BE2C (cell line): ENCODE results near the gene TEAD3.

Experiments used
- DNase-seq: peaks from one replicate; pipeline ENCODE4 v3.0.0-alpha.2; 2020
- H3K27me3 ChIP-seq: fragments of 250-450 bp; sonication (Bioruptor Pico); 2 replicates; pipeline ENCODE4 v1.5.1; 2020; ENCODE audit warnings: mild to moderate bottlenecking
- H3K36me3 ChIP-seq: fragments of 250-450 bp; sonication (Bioruptor Pico); 2 replicates; pipeline ENCODE4 v1.5.1; 2020; ENCODE audit warnings: mild to moderate bottlenecking
- H3K4me1 ChIP-seq: fragments of 250-450 bp; sonication (Bioruptor Pico); 2 replicates; pipeline ENCODE4 v1.5.1; 2020
- H3K4me3 ChIP-seq: 2 replicates; pipeline ENCODE4 v1.5.1; 2011; ENCODE audit warnings: low read depth, low read length
- H3K9me3 ChIP-seq: fragments of 250-450 bp; sonication (Bioruptor Pico); 2 replicates; pipeline ENCODE4 v1.5.1; 2020
- TF ChIP-seq, protein P1 (sequence below): IDR thresholded peaks from 2 replicates; pipeline ENCODE4 v1.5.1; 2012; ENCODE audit warnings: mild to moderate bottlenecking, low read depth, low read length

The TEAD3 gene

DNA sequence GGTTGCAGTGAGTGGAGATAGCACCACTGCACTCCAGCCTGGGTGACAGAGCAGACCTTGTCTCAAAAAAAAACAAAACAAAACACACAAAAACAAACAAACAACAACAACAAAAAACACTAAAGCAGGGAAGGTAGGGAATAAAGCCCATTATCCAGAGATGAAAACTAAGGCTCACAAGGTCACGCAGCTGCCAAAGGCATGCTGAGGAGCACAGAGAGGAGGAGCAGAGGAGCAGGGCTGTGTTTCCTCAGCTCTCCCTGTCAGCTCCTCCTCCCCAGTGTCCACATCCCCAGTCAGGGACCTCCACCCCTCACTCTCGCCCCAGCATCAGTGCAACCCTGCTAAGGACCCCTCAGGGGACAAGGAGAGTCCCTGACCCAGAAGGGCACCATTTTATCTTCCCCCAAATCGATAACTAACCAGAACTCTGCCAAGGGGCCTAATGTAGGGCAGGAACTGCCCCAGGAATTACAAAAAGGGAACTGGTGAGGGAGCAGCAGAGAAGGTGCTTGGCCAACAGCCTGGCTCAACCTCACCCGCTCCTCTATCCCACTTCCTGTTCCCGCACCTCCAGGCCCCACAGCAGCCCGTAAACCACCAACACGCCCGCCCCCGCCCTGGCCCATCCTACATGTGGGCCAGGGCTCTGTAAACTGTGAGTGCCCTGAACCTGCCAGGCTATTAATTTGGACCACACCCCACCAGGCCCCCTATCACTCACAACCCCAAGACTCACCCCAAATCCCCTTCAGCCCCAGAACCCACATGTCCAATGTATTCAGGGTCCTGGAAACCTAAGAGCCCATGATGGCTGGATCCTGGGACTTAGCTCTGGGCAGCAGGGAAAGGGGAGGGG, 9.0 kb downstream of the TEAD3 start:
- TF ChIP-seq, protein P1, sequence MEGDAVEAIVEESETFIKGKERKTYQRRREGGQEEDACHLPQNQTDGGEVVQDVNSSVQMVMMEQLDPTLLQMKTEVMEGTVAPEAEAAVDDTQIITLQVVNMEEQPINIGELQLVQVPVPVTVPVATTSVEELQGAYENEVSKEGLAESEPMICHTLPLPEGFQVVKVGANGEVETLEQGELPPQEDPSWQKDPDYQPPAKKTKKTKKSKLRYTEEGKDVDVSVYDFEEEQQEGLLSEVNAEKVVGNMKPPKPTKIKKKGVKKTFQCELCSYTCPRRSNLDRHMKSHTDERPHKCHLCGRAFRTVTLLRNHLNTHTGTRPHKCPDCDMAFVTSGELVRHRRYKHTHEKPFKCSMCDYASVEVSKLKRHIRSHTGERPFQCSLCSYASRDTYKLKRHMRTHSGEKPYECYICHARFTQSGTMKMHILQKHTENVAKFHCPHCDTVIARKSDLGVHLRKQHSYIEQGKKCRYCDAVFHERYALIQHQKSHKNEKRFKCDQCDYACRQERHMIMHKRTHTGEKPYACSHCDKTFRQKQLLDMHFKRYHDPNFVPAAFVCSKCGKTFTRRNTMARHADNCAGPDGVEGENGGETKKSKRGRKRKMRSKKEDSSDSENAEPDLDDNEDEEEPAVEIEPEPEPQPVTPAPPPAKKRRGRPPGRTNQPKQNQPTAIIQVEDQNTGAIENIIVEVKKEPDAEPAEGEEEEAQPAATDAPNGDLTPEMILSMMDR = no peak

DNA sequence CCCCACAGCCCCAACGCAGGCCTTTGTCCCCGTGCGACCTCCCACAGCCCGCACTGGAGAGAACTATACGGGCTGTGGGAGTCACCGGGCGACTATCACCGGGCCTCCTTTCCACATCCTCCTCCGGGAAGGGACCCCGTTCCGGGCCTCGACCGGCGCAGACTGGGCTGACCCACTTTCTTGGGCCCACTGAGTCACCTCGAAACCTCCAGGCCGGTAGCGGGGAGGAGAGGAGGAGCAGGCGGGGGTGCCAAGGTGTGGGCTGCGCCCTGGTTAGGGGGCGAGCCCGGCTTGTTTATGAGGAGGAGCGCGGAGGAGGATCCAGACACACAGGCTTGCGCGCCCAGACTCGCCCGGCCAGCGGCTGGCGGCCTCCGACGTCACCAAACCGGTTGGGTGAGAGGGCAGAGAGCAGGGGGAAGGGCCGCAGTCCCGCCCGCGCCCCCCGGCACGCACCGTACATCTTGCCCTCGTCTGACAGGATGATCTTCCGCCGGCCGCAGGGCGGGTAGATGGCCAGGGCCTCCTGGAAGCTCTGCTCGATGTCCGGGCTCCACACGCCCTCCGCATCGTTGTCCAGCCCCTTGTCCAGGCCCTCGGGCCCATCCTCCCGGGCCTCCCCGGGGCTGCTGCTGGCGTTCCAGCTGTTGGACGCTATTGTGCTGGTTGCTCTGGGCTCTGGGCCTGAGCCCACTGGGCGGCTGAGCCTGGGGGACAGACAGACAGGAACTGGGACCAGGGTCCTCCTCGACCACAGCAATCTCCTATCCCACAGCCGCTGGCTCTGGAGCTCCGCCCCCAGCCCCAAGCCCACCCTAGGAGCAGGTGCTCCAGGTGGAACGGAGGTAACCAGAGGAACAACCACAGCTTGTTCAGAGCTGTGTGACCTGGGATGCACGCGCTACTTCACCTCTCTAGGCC, 10.6 kb downstream of the TEAD3 start:
- H3K36me3 ChIP-seq = no peaks in the 10 kb centered on the region
- H3K4me3 ChIP-seq = no peak overlapping the region
- no peaks in the 10 kb centered on the region for H3K9me3 ChIP-seq
- TF ChIP-seq, protein P1 = no peak
- DNase-seq = no peak
- H3K27me3 ChIP-seq = no peaks in the 10 kb centered on the region
- peaks cover 17% of the 10 kb centered on the region for H3K4me1 ChIP-seq

More for the DNA sequence above, 9.0 kb downstream of the TEAD3 start:
- no peak for DNase-seq
- no peaks in the 10 kb centered on the region for H3K9me3 ChIP-seq
- no peaks in the 10 kb centered on the region for H3K36me3 ChIP-seq
- H3K4me3 ChIP-seq = no peak overlapping the region
- H3K4me1 ChIP-seq = peaks cover 34% of the 10 kb centered on the region
- H3K27me3 ChIP-seq = no peaks in the 10 kb centered on the region

DNA sequence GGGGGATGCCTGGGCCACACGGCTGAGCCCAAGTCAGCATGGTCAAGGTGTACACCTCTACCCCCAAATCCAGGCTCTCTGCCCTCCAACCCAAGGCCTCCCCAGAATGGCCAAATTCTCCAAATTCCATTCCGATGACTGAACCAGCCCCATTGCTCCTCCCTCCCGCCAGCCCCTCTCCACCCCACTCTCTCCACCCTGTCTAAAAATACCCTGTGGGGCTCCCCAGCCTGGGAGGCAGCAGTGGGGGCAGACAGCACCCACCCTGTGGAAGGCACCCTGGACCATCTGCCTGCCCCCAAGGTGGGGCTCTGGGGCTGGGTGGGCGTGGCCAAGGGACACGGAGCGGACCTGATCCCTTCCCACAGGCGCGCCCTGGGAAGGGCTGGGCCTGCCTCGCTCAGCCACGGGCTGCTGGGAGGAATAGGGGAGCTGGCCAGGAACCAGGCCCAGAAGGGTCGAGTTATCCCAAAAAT, 11.4 kb downstream of the TEAD3 start:
- TF ChIP-seq, protein P1 = no peak
- no peak for DNase-seq
- H3K36me3 ChIP-seq = no peaks in the 10 kb centered on the region
- no peaks in the 10 kb centered on the region for H3K27me3 ChIP-seq
- no peaks in the 10 kb centered on the region for H3K9me3 ChIP-seq
- H3K4me1 ChIP-seq = peaks cover 9% of the 10 kb centered on the region
- H3K4me3 ChIP-seq = no peak overlapping the region

- Histone ChIP-seq H3K36me3 (no peaks in the 10 kb centered on the region), H3K9me3 (no peaks in the 10 kb centered on the region), H3K4me1 (peaks cover 7% of the 10 kb centered on the region), H3K4me3 (no peak overlapping the region), H3K27me3 (no peaks in the 10 kb centered on the region)
- no peak for DNase-seq
- TF ChIP-seq, protein P1 = no peak
Measured at GRCh38 chr6:35484921-35485392, 11.9 kb downstream of the TEAD3 start.

GRCh38 chr6:35483893-35484645, 12.8 kb downstream of the TEAD3 start:
- Histone ChIP-seq H3K4me1 (peaks cover 7% of the 10 kb centered on the region), H3K4me3 (no peak overlapping the region), H3K27me3 (no peaks in the 10 kb centered on the region), H3K9me3 (no peaks in the 10 kb centered on the region), H3K36me3 (no peaks in the 10 kb centered on the region)
- TF ChIP-seq, protein P1 = no peak
- DNase-seq = no peak
